Brain microvascular endothelial cell (primary cell): ENCODE results near the gene TIMM9.

Experiments used
- DNase-seq: peaks from one replicate; pipeline ENCODE4 v3.0.0-alpha.2; 2020
- H3K27ac ChIP-seq: fragments of 250-450 bp; sonication (Bioruptor Pico); 2 replicates; pipeline ENCODE4 v1.5.1; 2020; ENCODE audit warnings: mild to moderate bottlenecking, moderate library complexity
- H3K27me3 ChIP-seq: fragments of 250-450 bp; sonication (Bioruptor Pico); replicated peaks from 2 replicates; pipeline ENCODE4 v1.5.1; 2020; ENCODE audit warnings: mild to moderate bottlenecking
- H3K36me3 ChIP-seq: fragments of 250-450 bp; sonication (Bioruptor Pico); replicated peaks from 2 replicates; pipeline ENCODE4 v1.5.1; 2020; ENCODE audit warnings: mild to moderate bottlenecking
- H3K4me3 ChIP-seq: 2 replicates; pipeline ENCODE4 v1.5.1; 2011; ENCODE audit warnings: low read depth, mild to moderate bottlenecking, control low read depth, low read length, moderate library complexity
- in situ Hi-C: cut with HindIII; loops from 2 replicates; pipeline ENCODE4 v1.10.0; 2017; ENCODE audit warnings: low sequenced_read_pairs, low pct_ligation_motif_present
- TF ChIP-seq, protein P1 (sequence below): IDR thresholded peaks from 2 replicates; pipeline ENCODE4 v1.5.1; 2011; ENCODE audit warnings: low read depth, mild to moderate bottlenecking, moderate library complexity, low read length, control low read depth, inconsistent platforms; ENCODE audit errors: missing control alignments

TIMM9 gene

DNA sequence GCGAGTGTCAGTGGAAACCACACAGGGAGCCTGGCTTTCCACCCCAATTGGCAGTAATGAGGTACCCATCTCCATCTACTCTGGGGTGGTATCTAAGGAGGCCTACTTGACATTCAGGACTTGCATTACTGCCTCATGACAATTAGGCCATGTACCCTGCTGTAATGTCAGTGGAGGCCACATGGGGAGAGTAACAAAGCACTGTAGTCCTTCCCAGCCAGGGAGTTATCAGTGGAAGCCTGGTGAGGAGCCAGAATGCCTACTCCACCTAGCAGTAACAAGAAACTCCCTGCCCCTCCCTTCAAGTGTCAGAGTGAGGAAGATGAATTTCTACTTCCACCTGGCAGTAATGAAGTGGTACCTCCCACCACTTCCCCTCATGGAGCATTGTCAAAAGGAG, 12.5 kb downstream of the TIMM9 start:
- H3K36me3 ChIP-seq: peaks cover 30% of the 10 kb centered on the region
- in situ Hi-C loops: no loop called here
- TF ChIP-seq, protein P1, sequence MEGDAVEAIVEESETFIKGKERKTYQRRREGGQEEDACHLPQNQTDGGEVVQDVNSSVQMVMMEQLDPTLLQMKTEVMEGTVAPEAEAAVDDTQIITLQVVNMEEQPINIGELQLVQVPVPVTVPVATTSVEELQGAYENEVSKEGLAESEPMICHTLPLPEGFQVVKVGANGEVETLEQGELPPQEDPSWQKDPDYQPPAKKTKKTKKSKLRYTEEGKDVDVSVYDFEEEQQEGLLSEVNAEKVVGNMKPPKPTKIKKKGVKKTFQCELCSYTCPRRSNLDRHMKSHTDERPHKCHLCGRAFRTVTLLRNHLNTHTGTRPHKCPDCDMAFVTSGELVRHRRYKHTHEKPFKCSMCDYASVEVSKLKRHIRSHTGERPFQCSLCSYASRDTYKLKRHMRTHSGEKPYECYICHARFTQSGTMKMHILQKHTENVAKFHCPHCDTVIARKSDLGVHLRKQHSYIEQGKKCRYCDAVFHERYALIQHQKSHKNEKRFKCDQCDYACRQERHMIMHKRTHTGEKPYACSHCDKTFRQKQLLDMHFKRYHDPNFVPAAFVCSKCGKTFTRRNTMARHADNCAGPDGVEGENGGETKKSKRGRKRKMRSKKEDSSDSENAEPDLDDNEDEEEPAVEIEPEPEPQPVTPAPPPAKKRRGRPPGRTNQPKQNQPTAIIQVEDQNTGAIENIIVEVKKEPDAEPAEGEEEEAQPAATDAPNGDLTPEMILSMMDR: no peak
- no peak for DNase-seq
- H3K27me3 ChIP-seq: no peaks in the 10 kb centered on the region
- H3K27ac ChIP-seq: no peak overlapping the region
- no peak overlapping the region for H3K4me3 ChIP-seq

DNA sequence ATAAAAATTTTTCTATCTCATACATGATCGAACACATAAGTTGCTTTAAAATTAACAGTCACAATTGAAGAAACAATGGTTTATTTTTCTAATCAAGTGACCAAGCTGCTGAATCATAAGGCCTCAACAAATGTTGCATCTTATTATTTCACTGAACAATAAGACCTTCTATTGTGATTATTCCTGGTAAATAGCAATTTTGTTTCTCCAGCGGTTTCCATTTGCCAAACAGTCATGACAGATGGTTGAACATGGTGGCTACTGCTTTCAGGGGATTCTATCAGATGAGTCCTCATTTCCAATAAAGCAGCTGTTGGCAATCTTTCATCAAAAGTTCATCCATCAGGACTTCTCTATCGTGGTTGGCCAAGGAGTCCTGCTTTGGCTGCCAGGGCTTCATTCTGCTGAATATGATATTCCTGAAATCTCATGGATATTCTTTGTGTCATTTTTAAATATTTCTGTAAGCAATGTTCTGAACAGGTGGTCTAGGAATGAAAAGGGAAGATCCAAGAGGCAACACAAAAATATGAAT, 18.6 kb downstream of the TIMM9 start:
- H3K27ac ChIP-seq: no peak overlapping the region
- in situ Hi-C loops: no loop called here
- no peaks in the 10 kb centered on the region for H3K27me3 ChIP-seq
- no peak for DNase-seq
- H3K4me3 ChIP-seq: no peak overlapping the region
- H3K36me3 ChIP-seq: peaks cover 29% of the 10 kb centered on the region
- TF ChIP-seq, protein P1: no peak

DNA sequence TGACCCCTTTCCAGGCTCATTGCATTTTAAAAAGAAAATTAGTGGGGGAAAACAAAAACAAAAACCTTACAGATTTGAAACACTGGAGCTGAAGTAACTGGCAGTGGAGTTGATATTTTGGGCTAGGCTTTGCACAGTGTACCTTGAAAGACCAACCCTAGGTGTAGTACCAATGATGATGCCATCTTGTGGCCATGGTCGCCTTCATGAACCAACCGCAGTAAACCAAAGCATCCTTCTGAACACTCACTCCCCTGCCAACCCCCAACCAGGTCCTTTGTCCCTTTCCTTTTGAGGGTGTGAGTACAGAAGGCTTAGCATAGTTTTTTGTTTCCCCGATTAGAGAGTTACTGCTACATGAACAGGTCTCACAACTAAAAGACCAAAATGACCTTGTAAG, 25.7 kb downstream of the TIMM9 start:
- H3K27ac ChIP-seq: no peak overlapping the region
- H3K4me3 ChIP-seq: no peak overlapping the region
- no peaks in the 10 kb centered on the region for H3K36me3 ChIP-seq
- in situ Hi-C loops: no loop called here
- no peak for DNase-seq
- H3K27me3 ChIP-seq: no peaks in the 10 kb centered on the region
- TF ChIP-seq, protein P1: peak; percentile 12

DNA sequence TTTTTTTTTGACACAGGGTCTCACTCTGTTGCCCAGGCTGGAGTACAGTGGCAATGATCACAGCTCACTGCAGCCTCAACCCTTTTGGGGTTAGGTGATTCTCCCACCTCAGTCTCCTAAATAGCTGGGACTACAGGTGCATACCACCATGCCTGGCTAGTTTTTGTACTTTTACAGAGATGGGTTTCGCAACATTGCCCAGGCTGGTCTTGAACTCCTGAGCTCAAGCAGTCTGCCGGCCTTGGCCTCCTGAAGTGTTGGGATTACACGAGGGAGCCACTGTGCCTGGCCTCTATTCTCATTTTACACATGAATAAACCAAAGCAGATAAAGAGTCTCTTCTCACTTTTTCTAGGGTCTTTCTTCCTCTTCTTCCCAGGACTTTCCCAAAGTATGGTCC, 28.4 kb downstream of the TIMM9 start:
- H3K4me3 ChIP-seq: no peak overlapping the region
- in situ Hi-C loops: no loop called here
- no peaks in the 10 kb centered on the region for H3K27me3 ChIP-seq
- no peak overlapping the region for H3K27ac ChIP-seq
- H3K36me3 ChIP-seq: no peaks in the 10 kb centered on the region
- no peak for DNase-seq
- TF ChIP-seq, protein P1: no peak

DNA sequence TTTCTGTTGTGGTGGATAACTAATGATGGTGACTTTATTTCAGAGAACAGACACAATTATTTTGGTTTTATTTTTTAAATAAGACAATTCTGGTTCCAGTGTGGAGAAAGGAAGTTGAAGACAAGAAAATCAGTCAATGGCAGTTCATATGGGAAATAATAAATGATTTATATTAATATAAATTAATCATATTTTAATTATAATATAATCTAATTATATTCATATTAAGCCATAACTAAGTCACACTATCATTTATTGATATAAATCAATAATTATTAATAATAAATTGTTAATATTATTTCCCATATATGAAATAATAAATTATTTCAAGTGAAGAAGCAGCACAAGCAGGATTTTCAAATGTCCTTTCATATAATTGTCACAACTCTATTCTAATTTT, 28.8 kb downstream of the TIMM9 start:
- DNase-seq: no peak
- Histone ChIP-seq H3K27ac (no peak overlapping the region), H3K36me3 (no peaks in the 10 kb centered on the region), H3K27me3 (no peaks in the 10 kb centered on the region), H3K4me3 (no peak overlapping the region)
- TF ChIP-seq, protein P1: no peak
- in situ Hi-C loops: no loop called here

DNA sequence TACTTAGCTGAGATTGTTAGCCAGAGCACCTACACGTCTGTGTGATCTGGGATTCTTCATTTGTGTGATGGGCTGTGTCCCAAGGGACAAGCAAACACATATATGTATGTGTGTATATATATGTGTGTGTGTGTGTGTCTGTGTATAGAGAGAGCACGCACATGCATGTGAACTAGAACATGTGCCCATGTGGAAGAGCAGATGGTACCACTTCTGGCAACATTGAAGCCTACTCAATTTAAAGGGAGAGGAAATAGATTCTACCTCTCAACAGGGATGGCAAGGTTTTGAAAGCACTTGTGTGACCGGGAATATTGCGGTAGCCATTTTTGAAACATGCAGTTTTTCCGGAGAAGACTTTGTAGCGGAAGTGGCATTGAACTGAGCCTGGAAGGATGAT, 30.2 kb downstream of the TIMM9 start:
- no peak overlapping the region for H3K27ac ChIP-seq
- no peak overlapping the region for H3K4me3 ChIP-seq
- DNase-seq: no peak
- TF ChIP-seq, protein P1: no peak
- no peaks in the 10 kb centered on the region for H3K27me3 ChIP-seq
- no peaks in the 10 kb centered on the region for H3K36me3 ChIP-seq
- in situ Hi-C loops: no loop called here
